Small intestine (tissue), 7 donors: ENCODE data around the gene RNLS. TPM values are rescaled to one million over a fixed set of nuclear protein-coding genes. Genes with fewer than 3 reads are reported as not detected.

ENCODE experiments used
- DNase-seq, 2 donors: peaks; one replicate each; pipeline versions ENCODE4 v3.0.0 to v3.0.0-alpha.2; 2013
- FAIRE-seq: peaks from 2 replicates; lab custom pipeline; 2012; peaks lifted over from hg19 to GRCh38; lab: Jason Lieb, UNC
- H3K27ac ChIP-seq, 3 donors: one replicate each; pipeline ENCODE4 v1.5.1; 2013; ENCODE audit warnings: low read length in 2 of 3, mild to moderate bottlenecking in 2 of 3, control low read depth in 1 of 3, inconsistent platforms in 1 of 3, low read depth in 1 of 3, moderate library complexity in 1 of 3
- H3K27me3 ChIP-seq, 3 donors: one replicate each; pipeline ENCODE4 v1.6.1; 2013; ENCODE audit warnings: low read length in 3 of 3, inconsistent platforms in 1 of 3; ENCODE audit not compliant: control insufficient read depth in 3 of 3, insufficient read depth in 3 of 3
- H3K36me3 ChIP-seq, 3 donors: one replicate each; pipeline ENCODE4 v1.6.1; 2013; ENCODE audit warnings: low read length in 3 of 3, inconsistent platforms in 1 of 3, low read depth in 1 of 3, mild to moderate bottlenecking in 1 of 3, moderate library complexity in 1 of 3; ENCODE audit not compliant: control insufficient read depth in 3 of 3, insufficient read depth in 2 of 3
- H3K4me1 ChIP-seq, 3 donors: one replicate each; pipeline ENCODE4 v1.6.1; 2013; ENCODE audit warnings: low read length in 2 of 3, inconsistent platforms in 1 of 3, low read depth in 1 of 3, mild to moderate bottlenecking in 1 of 3, moderate library complexity in 1 of 3; ENCODE audit not compliant: control insufficient read depth in 3 of 3, insufficient read depth in 2 of 3
- H3K4me3 ChIP-seq, 3 donors: one replicate each; pipeline ENCODE4 v1.5.1; 2013; ENCODE audit warnings: low read length in 3 of 3, control low read depth in 1 of 3, inconsistent platforms in 1 of 3, low read depth in 1 of 3, mild to moderate bottlenecking in 1 of 3, moderate library complexity in 1 of 3
- H3K9me3 ChIP-seq, 2 donors: one replicate each; pipeline ENCODE4 v1.6.1; 2013; ENCODE audit warnings: low read depth in 1 of 2, low read length in 1 of 2; ENCODE audit not compliant: control insufficient read depth in 2 of 2, insufficient read depth in 1 of 2
- WGBS, 3 donors: extraction: QIAGEN DNeasy Blood & Tissue Kit; methylation state at CpG; one replicate each; pipeline ENCODE4 v1.1.7; 2013; 5-methylcytosine and 5-hydroxymethylcytosine counted together
- polyA plus RNA-seq, 4 donors: library from polyadenylated mRNA; stranded (reverse) in 3 of 4; unstranded in 1 of 4; fragments of 200-250 nt in 3 of 4; fragments of 120-200 nt in 1 of 4; gene quantifications; one replicate each; pipeline versions ENCODE4 v1.2.1 to v1.2.3, GENCODE V29; 2013
- donor health status: healthy with polysubstance abuse.
- donor health status: control.
- donor health status: control.
- donor health status: Bipolar disorder and iron deficiency.
- donor health status: healthy.

Gene RNLS
- polyA plus RNA-seq, 4 donors: 8.6 to 24.0 (median 12.8) TPM

- FAIRE-seq: no peak
- no peaks in the 10 kb centered on the region for H3K9me3 ChIP-seq
- H3K36me3 ChIP-seq: no peaks in the 10 kb centered on the region
- no peak overlapping the region for H3K4me3 ChIP-seq
- no peak for DNase-seq
- H3K4me1 ChIP-seq: peaks cover under 1 to 19% (median 12%) of the 10 kb centered on the region in 3 donors
- H3K27me3 ChIP-seq: no peaks in the 10 kb centered on the region
- no peak overlapping the region for H3K27ac ChIP-seq
- 88 to 97% (median 94%) methylated on average over 2 of the region's 2 CpGs for WGBS, 3 donors
Measured at GRCh38 chr10:88239212-88239611, 343.9 kb downstream of the RNLS start.

- FAIRE-seq (no peak), DNase-seq (no peak)
- Histone ChIP-seq H3K27ac (no peak overlapping the region), H3K4me1 (peaks cover 0 to 15% (median 5%) of the 10 kb centered on the region in 3 donors), H3K4me3 (no peak overlapping the region), H3K27me3 (no peaks in the 10 kb centered on the region), H3K9me3 (no peaks in the 10 kb centered on the region), H3K36me3 (no peaks in the 10 kb centered on the region)
- WGBS, 3 donors: 80 to 96% (median 95%) methylated on average over 2 of the region's 2 CpGs
Measured at GRCh38 chr10:88238615-88238914, 344.6 kb downstream of the RNLS start.

- Histone ChIP-seq H3K4me3 (no peak overlapping the region), H3K4me1 (peaks cover 0 to 11% (median under 1%) of the 10 kb centered on the region in 3 donors), H3K27me3 (no peaks in the 10 kb centered on the region), H3K36me3 (no peaks in the 10 kb centered on the region), H3K27ac (no peak overlapping the region), H3K9me3 (no peaks in the 10 kb centered on the region)
- FAIRE-seq (no peak), DNase-seq (no peak)
- WGBS, 3 donors: 53 to 74% (median 56%) methylated on average over 2 of the region's 2 CpGs
Measured at GRCh38 chr10:88237896-88238614, 345.1 kb downstream of the RNLS start.

- Histone ChIP-seq H3K4me3 (no peak overlapping the region), H3K9me3 (no peaks in the 10 kb centered on the region), H3K27ac (no peak overlapping the region), H3K27me3 (no peaks in the 10 kb centered on the region), H3K4me1 (peaks cover 0 to 6% (median 0%) of the 10 kb centered on the region in 3 donors), H3K36me3 (no peaks in the 10 kb centered on the region)
- FAIRE-seq: no peak
- peak in 1 of 2 donors; percentile 29 for DNase-seq
- WGBS, 3 donors: 92 to 96% (median 95%) methylated on average over 2 of the region's 2 CpGs
Measured at GRCh38 chr10:88236121-88236743, 346.9 kb downstream of the RNLS start.

- Histone ChIP-seq H3K27ac (no peak overlapping the region), H3K36me3 (no peaks in the 10 kb centered on the region), H3K27me3 (no peaks in the 10 kb centered on the region), H3K9me3 (no peaks in the 10 kb centered on the region), H3K4me1 (peaks cover 0 to 6% (median 0%) of the 10 kb centered on the region in 3 donors), H3K4me3 (no peak overlapping the region)
- FAIRE-seq (no peak), DNase-seq (peak in 1 of 2 donors; percentile 49)
- 18 to 54% (median 47%) methylated on average over 4 of the region's 4 CpGs for WGBS, 3 donors
Measured at GRCh38 chr10:88234297-88234696, 348.8 kb downstream of the RNLS start.

GRCh38 chr10:88233870-88234269, 349.2 kb downstream of the RNLS start:
- H3K27ac ChIP-seq: no peak overlapping the region
- H3K36me3 ChIP-seq: no peaks in the 10 kb centered on the region
- no peaks in the 10 kb centered on the region for H3K27me3 ChIP-seq
- H3K4me1 ChIP-seq: peaks cover 0 to 5% (median 0%) of the 10 kb centered on the region in 3 donors
- WGBS, 3 donors: 66 to 79% (median 76%) methylated on average over 6 of the region's 6 CpGs
- FAIRE-seq (no peak), DNase-seq (no peak)
- no peaks in the 10 kb centered on the region for H3K9me3 ChIP-seq
- no peak overlapping the region for H3K4me3 ChIP-seq

- no peak for DNase-seq
- Histone ChIP-seq H3K36me3 (no peaks in the 10 kb centered on the region), H3K4me1 (peaks cover 0 to 2% (median 0%) of the 10 kb centered on the region in 3 donors), H3K4me3 (no peak overlapping the region), H3K27ac (no peak overlapping the region), H3K27me3 (no peaks in the 10 kb centered on the region), H3K9me3 (no peaks in the 10 kb centered on the region)
- no peak for FAIRE-seq
- 83 to 90% (median 84%) methylated on average over 7 of the region's 7 CpGs for WGBS, 3 donors
Measured at GRCh38 chr10:88232983-88233543, 350.1 kb downstream of the RNLS start.

GRCh38 chr10:88232029-88232895, 350.9 kb downstream of the RNLS start:
- DNase-seq (no peak), FAIRE-seq (no peak)
- no peak overlapping the region for H3K27ac ChIP-seq
- H3K4me3 ChIP-seq: no peak overlapping the region
- H3K36me3 ChIP-seq: no peaks in the 10 kb centered on the region
- no peaks in the 10 kb centered on the region for H3K27me3 ChIP-seq
- WGBS, 3 donors: 64 to 80% (median 66%) methylated on average over 5 of the region's 5 CpGs
- H3K9me3 ChIP-seq: no peaks in the 10 kb centered on the region
- peaks cover 0 to 6% (median 0%) of the 10 kb centered on the region in 3 donors for H3K4me1 ChIP-seq
